HG03460 (cell line): ENCODE results near the gene PDCD4.

Experiments
- ATAC-seq: cut with Tn5 transposase; IDR thresholded peaks from one replicate; pipeline ENCODE4 v1.9.1; 2021; ENCODE audit not compliant: unreplicated experiment

Gene PDCD4

DNA sequence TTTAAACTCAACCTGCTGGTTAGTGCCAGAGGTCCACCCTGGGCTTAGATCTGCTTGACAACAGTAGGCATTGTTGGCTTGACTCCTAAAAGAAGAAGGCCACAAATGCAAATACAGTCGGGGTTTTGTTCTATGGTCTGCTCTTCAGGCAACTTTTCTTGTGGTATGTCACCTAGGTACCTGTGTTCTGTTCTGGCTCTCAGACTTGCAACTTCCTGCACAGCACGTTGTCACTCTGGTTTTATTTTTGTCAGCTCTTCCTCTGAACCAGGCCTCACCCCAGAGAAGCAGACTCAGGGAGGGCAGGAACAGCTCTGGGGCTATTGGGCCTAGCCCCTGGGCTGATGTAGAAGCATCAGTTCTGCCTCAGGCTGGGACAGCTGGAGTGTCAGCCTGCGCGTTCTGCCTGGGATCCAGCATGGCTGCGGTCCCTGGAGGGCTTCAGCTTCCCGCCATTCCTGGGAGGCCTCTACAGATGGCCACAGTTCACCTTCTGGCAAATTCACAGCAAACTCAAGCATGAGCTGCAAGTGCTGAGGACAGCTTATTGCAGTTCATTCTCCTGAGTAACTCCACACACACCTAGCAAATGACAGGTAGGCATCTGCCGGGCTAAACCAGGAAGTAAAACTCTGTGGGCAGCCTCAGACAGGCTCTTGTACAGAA, 11.0 kb upstream of the PDCD4 start:
- peak; percentile 51 for ATAC-seq

GRCh38 chr10:110861476-110861875, 10.3 kb upstream of the PDCD4 start:
- no peak for ATAC-seq

- ATAC-seq = no peak
Measured at GRCh38 chr10:110861930-110862649, 9.6 kb upstream of the PDCD4 start.

GRCh38 chr10:110862961-110863360, 8.8 kb upstream of the PDCD4 start:
- no peak for ATAC-seq

DNA sequence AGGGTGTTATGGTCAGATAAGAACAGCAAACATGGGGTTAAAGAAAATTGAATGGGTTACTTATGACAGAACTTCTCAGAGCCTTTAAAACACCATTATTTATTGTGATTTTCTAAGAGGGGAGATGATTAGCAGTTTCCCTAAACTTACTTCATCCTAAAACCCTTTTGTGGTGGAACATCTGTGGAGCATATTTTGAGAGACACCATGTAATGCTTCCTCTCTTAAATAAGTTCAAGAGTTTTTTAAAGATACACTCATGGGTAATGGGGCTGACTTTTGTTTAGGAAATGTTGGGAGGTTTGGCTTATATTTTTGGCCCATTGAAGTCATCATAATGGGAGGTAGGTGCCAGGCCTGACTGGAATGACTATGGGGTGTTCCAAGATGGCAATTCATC, 8.4 kb upstream of the PDCD4 start:
- no peak for ATAC-seq

DNA sequence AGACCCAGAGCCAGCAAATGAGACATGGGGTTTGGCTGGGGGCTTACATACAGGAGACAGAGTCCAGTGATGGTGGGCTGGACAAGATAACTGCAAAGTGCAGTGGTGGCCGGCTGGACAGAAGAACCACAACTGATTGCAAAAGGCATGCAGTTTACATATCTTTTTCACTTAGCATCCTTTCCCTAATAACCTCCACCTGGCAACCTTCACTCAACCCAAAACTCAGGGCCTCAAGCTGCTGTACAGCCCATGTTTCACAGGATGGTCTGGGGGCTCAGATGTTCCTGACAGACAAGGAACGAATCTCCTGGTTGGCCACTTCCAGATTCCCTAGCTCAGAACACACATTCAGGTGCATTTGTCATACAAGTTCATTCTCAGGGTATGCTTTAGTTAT, 7.8 kb upstream of the PDCD4 start:
- no peak for ATAC-seq

DNA sequence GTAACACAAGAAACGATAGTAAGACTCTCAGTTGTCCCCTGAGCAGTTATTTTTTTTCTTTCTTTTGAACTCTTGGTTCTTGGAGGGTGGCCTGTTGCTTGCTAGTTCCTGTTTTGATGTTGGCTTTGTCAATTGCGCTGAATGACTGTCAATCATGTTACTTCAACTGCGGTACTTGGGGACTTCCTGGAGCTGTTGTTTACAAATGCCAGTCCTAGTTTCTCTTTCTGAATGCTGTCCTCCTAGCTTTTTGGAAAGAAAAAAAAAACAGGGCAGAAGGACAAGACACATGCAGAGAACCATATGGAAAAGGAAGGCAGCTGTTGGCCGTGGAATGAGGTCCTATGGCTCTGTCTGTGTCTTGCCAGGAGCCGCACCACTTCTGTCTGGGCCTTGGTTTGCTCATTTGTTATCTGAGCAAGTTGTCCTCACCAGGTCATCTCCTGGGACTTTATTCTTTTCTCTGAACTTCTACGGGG, 7.0 kb upstream of the PDCD4 start:
- ATAC-seq = peak; percentile 50

DNA sequence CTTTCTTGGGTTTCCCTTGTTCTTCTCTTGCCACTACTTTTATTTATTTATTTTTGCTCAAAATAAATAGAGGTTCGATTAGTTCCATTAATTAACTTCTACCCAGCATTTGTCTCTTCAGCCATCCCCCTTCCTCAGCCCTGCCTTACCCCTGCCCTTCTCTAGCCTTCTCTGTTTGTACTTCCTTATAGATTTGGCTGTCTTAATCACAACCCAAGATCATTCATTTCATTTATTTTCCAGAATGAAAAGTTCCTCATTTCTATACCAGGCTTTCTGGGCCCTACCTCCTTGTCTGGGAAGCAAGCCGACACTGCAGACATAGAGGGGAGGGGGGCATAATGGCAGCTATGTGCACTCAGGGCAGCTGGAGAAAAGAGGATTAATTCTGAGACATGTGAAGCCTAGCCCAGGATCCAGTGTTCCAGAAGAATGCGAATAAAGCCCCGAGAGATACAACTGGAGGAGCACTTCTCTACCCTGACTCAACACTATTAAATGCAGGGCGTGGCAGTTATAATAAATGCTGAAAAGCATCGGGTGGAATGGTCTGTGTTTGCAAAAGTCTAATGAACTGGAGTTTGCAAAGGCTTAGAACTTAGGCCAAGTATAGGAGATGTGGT, 6.4 kb upstream of the PDCD4 start:
- no peak for ATAC-seq

DNA sequence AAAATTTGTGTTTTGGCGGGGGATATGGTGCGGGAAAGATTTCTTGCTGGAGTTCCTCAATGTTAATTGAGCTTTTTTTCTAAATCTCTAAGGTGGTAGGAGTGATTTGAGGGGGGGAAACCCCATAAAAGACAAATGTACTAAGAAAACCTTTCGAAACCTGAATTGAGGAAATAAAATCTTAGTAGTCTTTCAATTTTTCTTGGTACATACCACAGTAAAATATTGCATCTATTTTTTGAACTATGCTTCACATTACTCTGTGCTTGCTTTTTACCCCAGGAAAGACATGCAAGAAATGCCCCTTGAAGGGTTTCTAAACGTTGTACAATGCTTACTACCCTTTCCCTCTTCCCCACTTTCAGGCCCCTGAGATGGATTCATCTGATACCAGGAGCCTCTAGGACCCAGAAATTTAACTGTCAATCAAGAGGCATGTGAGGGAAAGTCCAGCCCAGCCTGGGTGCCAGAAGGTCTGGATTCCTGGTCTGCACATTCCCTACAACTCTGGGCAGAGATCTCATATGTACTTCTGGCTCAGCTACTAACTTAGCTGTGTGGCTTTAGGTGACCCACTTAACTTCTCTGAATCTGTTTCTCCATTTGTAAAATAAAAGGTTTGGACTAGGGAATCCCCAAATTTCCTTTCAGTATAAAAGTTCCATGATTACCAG, 5.8 kb upstream of the PDCD4 start:
- peak; percentile 13 for ATAC-seq

- peak; percentile 33 for ATAC-seq
Measured at GRCh38 chr10:110867011-110867806, 4.5 kb upstream of the PDCD4 start.

DNA sequence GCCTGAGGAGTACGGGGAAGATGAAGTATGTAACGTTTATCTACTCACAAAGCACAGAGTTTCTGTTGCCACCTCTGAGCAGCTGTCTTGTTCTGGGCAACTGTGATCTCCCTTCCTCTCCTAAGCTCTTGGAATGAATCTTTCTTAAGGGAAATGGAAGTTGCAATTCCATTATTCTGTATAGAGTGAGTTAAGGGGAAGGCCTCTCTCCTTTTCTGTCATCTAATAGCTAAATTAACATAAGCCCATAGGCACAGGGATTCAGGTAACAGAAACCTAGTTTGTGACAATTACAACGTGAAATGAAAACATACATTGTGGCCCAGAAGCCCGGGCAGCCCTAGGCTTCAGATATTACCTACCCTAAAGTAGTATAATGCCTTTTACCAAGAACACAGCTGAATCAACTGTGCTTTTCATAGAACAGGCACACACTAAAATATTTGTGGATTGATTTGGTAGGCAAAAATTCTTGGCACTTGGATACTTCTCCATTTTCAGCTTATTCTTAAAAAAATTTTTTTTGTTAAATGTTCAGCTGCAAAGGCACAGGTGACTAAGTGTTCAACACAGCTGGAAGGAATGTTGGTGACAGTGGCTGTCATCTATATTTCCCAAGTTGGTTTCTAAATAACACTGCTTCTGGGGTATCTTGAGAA, 3.8 kb upstream of the PDCD4 start:
- ATAC-seq = no peak

- ATAC-seq = no peak
Measured at GRCh38 chr10:110868981-110869380, 2.7 kb upstream of the PDCD4 start.

DNA sequence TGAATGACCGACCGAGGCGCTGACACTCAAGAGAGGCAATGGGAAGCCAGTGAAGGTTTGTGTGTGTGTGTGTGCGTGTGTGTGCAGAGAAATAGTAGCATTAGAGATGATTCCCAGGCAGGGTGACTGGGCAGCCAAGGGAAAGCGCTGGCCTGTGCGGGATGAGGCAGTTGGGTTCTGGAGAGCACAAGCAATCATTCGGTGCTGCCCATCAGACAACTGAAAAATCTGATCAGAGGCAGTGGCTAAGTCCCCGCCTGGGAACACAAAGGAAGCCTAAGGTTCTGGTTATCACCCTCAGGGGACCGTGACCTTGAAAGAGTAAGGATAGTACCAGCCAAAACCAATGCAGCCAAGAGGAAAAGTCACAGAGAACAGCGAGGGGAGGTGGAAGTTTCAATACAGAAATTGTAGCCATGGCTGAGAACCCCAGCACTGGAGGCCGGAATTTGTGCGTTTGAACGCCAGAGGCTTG, 868 bp upstream of the PDCD4 start:
- ATAC-seq = no peak

GRCh38 chr10:110872145-110872983, 636 bp downstream of the PDCD4 start:
- ATAC-seq = peak; percentile 34

- ATAC-seq = no peak
Measured at GRCh38 chr10:110872984-110873923, 1.5 kb downstream of the PDCD4 start.

DNA sequence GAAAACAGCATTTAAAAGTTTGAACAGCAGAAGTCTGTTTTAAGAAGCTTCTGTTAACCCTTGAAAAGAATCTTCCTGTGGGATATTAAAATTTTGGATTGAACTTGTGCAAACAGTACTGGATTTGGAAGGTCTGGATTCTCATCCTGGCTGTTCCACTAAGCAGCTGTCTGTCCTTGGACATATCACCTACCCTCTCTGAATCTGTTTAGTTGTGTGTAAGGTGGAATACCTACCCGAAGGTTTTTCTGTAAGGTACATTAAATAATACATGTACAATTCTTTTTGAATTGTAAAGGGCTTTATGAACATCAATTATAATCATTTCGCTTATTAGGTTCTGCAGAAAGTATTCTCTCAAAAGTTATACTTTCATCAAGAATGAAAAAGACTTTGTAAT, 2.2 kb downstream of the PDCD4 start:
- no peak for ATAC-seq

DNA sequence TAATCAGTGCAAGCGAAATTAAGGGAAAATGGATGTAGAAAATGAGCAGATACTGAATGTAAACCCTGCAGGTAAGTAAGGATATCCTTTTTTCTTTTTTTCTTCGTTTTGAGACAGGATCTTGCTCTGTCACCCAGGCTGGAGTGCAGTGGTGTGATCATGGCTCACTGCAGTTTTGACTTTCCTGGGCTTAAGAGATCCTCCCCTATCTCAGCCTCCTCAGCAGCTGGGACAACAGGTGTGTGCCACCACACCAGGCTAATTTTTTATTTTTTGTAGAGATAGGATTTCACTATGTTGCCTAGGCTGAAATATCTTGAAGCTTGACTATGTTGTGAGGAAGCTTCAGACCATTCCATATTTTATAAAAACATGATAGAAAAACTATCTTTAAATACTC, 4.3 kb downstream of the PDCD4 start:
- no peak for ATAC-seq

GRCh38 chr10:110876788-110877187, 5.1 kb downstream of the PDCD4 start:
- ATAC-seq = no peak
